Duodenal mucosa (tissue), 2 donors: Measurements from ENCODE around the gene LAMA5.

Experiments
- H3K27ac ChIP-seq: one replicate; pipeline ENCODE4 v1.7.0; 2013; ENCODE audit warnings: low read depth, low read length
- H3K27me3 ChIP-seq, 2 donors: one replicate each; pipeline ENCODE4 v1.7.0; 2013; ENCODE audit warnings: low read length in 2 of 2, control low read depth in 1 of 2; ENCODE audit not compliant: insufficient read depth in 2 of 2, control insufficient read depth in 1 of 2
- H3K36me3 ChIP-seq, 2 donors: one replicate each; pipeline ENCODE4 v1.7.0; 2013; ENCODE audit warnings: low read length in 2 of 2, control low read depth in 1 of 2; ENCODE audit not compliant: insufficient read depth in 2 of 2, control insufficient read depth in 1 of 2
- H3K4me1 ChIP-seq, 2 donors: one replicate each; pipeline ENCODE4 v1.7.0; 2013; ENCODE audit warnings: low read length in 2 of 2, control low read depth in 1 of 2; ENCODE audit not compliant: insufficient read depth in 2 of 2, control insufficient read depth in 1 of 2
- H3K4me3 ChIP-seq, 2 donors: one replicate each; pipeline ENCODE4 v1.7.0; 2013; ENCODE audit warnings: low read length in 2 of 2, low read depth in 1 of 2
- H3K9ac ChIP-seq, 2 donors: one replicate each; pipeline ENCODE4 v1.7.0; 2013; ENCODE audit warnings: low read length in 2 of 2, low read depth in 1 of 2
- H3K9me3 ChIP-seq, 2 donors: one replicate each; pipeline ENCODE4 v1.7.0; 2013; ENCODE audit warnings: low read length in 2 of 2, control low read depth in 1 of 2; ENCODE audit not compliant: control insufficient read depth in 1 of 2

The LAMA5 gene

DNA sequence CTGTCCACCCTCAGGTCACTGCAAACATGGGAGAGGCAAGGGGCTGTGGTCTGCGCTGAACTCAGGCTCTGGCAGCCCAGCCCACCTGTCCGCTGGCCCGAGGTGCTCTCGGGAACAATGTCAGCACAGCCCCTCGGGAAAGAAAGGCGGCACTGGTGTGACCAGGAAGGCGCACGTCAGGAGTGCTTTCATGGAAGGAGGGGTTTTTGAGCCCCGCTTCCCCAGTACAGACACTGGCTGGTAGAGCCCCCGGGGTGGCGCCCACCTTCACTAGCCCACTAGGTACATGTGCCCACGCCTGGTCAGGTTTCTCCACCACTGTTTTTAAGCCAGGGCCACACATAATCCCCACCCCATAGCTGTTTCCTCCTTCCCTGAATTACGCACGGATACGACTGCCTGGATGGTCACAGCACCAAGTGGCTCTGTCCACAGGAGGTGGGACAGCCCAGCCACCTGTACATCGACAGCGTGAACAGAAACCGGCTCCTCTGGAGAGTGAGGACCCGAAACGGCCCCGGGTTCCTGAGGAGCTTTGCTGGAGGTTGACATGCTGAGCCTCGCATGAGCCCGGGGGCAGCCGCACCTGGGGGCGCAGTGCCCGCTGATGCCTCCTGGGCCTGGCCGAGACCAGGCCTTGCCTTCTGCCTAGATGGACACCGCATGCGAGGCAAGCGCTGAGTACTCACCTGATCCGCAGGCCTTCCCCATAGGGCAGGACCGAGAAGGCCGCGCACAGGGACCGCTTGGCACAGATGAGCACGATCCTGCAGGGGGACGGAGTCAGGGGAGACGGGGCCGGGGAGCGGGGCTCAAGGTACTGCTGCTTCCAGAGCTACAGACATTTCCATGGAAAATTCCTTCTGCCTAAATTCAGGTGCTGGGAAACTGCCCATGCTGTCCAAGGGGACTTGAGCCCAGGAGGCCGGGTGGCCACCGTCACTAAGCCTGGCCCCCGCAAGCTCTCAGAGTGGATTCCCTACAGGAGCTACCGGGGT lies 27.4 kb upstream of the LAMA5 start:
- no peak overlapping the region for H3K27ac ChIP-seq
- no peaks in the 10 kb centered on the region for H3K27me3 ChIP-seq
- H3K4me1 ChIP-seq, result no peaks in the 10 kb centered on the region
- H3K4me3 ChIP-seq, result no peak overlapping the region
- peaks cover 5 to 41% of the 10 kb centered on the region in 2 donors for H3K36me3 ChIP-seq
- no peaks in the 10 kb centered on the region for H3K9me3 ChIP-seq
- H3K9ac ChIP-seq, result no peak overlapping the region

DNA sequence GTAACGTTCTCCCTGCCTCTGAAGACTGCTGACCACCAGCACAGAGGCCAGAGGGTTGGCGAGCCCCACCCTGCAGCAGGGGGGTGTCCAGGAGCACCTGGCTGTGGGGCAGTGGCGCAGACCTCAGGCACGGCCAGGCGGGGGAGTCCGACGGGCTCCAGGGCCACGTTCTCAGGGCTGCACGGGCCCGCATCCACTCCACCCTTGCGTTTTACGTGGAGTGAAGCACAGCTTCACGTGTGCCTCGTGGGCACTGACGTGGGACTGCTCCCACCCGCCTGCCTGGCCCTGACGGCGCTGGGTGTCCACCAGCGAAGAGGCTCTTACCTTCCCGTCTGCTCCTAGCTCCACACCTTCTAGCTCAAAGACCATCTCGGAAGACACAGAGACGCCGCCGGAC lies 26.7 kb upstream of the LAMA5 start:
- no peak overlapping the region for H3K27ac ChIP-seq
- H3K4me3 ChIP-seq, result no peak overlapping the region
- H3K9me3 ChIP-seq, result no peaks in the 10 kb centered on the region
- no peak overlapping the region for H3K9ac ChIP-seq
- H3K4me1 ChIP-seq, result peaks cover 0 to 2% of the 10 kb centered on the region in 2 donors
- peaks cover 12 to 48% of the 10 kb centered on the region in 2 donors for H3K36me3 ChIP-seq
- no peaks in the 10 kb centered on the region for H3K27me3 ChIP-seq

DNA sequence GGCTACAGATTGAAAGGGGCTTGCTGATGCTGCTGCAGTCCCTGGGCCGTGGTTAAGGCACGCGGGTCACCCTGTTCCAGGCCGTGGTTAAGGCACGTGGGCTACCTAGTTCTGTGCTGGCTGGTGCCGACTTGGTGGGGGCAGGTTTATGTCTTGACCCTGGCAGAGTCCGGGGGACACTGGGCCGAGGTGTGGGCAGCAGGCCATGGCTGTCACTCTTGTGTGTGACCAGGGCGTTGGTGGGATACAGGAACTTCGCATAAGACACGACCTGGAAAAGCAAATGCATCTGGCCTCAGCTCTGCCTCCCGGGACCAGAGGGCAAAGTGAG lies 26.2 kb upstream of the LAMA5 start:
- Histone ChIP-seq H3K27ac (no peak overlapping the region), H3K9ac (no peak overlapping the region), H3K4me1 (peaks cover 4 to 7% of the 10 kb centered on the region in 2 donors), H3K27me3 (no peaks in the 10 kb centered on the region), H3K9me3 (no peaks in the 10 kb centered on the region), H3K4me3 (no peak overlapping the region), H3K36me3 (peaks cover 17 to 53% of the 10 kb centered on the region in 2 donors)

DNA sequence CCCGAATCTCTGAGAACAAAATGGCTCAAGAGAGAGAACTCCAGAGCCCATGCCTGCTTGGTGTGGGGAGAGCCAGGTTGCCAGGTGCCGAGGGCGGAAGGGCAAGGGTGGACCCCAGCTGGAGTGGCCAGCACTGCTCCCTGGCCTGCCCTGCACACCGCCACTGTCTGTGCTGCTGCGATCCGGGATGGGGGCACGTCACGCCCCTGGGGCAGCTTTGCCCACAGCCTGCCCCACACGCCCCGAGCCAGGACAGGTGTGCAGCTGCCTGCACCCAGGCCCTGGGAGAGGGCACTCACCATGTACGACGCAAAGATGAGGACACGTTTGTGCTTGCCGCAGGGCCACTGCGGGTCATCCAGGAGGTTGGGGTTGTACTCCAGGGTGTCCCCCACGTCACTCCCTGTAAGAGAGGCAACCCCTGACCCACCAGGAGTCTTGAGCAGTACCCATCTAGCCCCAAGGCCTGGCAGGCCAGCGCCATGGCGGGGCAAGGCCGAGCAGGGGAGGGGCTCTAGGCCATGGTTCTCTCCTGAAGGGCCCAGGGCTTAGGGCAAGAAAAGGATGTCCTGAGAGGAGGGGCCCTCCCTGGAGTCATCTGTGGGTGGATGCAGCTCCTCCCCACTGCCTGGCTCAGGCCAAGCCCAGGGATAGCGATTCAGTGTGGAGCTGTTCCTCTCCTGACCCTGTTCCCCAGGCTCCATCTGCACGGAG lies 25.7 kb upstream of the LAMA5 start:
- H3K9me3 ChIP-seq, result no peaks in the 10 kb centered on the region
- H3K4me1 ChIP-seq, result peaks cover 10 to 12% of the 10 kb centered on the region in 2 donors
- no peak overlapping the region for H3K4me3 ChIP-seq
- no peaks in the 10 kb centered on the region for H3K27me3 ChIP-seq
- H3K27ac ChIP-seq, result no peak overlapping the region
- peaks cover 19 to 56% of the 10 kb centered on the region in 2 donors for H3K36me3 ChIP-seq
- no peak overlapping the region for H3K9ac ChIP-seq

DNA sequence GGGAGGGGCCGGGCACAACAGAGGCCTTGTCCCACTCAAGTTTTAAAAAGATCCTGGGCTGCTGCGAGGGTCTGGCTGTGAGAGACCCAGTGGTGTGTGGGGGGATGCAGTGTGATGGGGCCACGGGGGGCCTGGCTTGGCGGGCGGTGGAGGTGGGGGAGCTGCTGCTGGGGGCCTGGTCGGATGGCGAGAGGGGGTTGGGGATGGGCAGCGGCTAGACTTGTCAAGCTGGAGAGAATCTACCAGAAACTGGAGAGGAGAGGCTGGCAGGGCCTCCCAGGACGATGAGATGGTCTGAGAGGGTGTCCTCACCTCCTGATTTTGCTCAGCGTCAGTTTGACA lies 24.9 kb upstream of the LAMA5 start:
- Histone ChIP-seq H3K27ac (no peak overlapping the region), H3K4me1 (peaks cover 13 to 18% of the 10 kb centered on the region in 2 donors), H3K4me3 (no peak overlapping the region), H3K9ac (no peak overlapping the region), H3K9me3 (no peaks in the 10 kb centered on the region), H3K36me3 (peaks cover 19 to 56% of the 10 kb centered on the region in 2 donors), H3K27me3 (no peaks in the 10 kb centered on the region)

DNA sequence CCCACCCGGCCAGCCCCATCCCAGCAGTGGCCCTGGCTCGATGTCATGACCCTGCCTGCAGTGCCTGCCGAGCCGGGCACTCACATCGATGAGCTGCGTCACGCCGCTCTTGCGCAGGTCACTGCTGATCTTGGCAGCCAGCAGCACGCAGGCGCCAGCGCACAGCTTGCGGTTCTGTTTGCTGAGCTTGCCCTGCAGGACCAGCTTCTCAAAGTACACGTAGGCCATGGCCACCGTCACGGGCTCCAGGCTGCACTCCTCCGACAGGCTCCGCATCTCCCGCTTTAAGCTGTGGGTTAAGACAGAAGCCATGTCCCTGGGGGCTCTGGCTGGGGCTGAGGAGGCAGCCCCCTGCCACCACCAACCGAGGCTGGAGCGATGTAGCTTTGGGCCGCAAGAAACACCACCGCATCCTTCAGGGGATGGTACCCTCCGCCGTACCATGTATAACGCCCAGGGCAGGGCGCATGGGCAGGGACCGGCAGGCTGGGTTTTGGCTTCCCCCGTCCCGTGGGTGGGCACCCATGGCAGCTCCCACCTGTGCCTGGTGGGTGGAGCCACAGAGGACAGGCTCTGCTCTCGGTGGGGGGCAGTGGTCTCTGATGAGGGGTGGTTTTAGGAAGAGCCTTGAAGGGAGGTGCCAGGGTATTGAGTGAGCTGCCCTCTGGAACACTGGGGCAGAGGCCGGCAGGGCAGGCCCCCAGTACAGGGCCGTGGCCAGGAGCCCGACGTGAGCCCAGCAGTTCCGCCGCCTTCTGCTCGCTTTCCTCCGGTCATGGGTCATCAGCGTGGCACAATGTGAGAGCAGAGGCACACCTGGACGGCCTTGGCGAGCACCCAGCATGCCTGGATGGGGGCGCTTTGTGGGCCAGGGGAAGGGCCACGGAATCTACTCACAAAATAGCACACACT lies 24.3 kb upstream of the LAMA5 start:
- Histone ChIP-seq H3K4me1 (peaks cover 13 to 18% of the 10 kb centered on the region in 2 donors), H3K36me3 (peaks cover 19 to 56% of the 10 kb centered on the region in 2 donors), H3K27ac (no peak overlapping the region), H3K4me3 (no peak overlapping the region), H3K27me3 (no peaks in the 10 kb centered on the region), H3K9ac (no peak overlapping the region), H3K9me3 (no peaks in the 10 kb centered on the region)

DNA sequence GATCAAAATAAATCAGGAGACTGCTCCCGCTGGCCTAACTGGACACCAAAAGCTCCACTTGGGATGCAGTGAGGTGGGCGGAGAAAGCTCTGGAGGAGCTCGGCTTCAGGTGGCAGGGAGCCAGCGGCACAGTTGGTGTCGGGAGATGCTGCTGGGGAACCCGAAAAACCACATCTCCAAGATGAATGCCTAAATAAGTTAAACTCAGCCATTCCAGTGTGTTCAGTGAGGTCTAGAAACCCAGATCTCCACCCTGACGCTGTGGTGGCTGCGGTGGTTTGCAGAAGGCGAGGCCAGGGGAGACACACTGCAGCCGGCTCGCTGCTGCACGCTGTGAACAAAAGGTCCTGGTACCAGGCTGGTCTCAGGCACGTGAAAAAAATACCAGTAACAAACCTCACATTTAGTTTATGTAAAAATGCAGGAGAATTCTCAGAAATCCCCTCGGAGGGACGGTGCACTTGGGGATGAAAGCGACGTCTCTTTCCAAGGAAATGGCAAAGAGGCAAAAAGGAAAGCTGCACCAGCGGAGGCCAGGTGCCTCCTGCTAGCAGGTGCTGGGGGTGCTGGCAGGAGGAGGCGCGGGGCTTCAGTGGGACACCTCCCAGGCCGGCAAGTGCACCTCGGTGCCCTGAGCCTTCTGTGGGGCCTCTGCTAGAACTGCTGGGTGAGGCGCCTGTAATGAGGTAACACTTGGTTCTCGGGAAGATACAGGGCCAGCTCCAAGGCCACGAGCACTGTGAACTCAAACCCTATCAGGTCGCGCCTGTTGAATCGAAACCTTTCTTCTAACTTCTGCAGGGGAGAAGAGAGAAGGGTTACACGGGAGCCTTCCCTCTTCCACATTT lies 23.4 kb upstream of the LAMA5 start:
- Histone ChIP-seq H3K9me3 (no peaks in the 10 kb centered on the region), H3K27me3 (no peaks in the 10 kb centered on the region), H3K4me3 (no peak overlapping the region), H3K36me3 (peaks cover 19 to 56% of the 10 kb centered on the region in 2 donors), H3K27ac (no peak overlapping the region), H3K4me1 (peaks cover 13 to 23% of the 10 kb centered on the region in 2 donors), H3K9ac (no peak overlapping the region)

DNA sequence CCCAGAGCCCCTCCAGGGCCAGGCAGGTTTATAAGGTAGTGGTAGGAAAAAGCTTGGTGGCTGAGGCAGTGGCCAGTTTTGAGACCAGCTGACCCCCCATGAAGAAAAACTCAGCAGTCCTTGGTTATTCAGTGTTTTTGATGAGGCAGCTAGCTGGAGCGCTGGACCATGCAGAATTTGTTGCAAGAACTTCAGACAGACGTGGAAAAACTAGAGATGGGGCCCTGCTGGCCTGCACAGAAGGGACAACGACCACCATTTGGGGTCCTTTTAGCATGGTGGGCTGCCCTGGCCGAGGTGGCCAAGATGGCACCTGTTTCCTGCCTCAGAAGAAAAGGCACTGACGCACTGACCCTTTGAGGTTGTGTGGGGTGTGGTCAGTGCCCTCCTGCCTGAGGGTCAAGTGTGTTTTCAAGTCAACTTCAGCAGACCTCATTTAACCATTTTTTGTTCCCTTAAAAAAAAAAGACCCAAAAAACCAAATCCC lies 22.5 kb upstream of the LAMA5 start:
- Histone ChIP-seq H3K9ac (no peak overlapping the region), H3K9me3 (no peaks in the 10 kb centered on the region), H3K36me3 (peaks cover 19 to 54% of the 10 kb centered on the region in 2 donors), H3K4me1 (peaks cover 13 to 27% of the 10 kb centered on the region in 2 donors), H3K27me3 (no peaks in the 10 kb centered on the region), H3K27ac (no peak overlapping the region), H3K4me3 (no peak overlapping the region)
